Brain microvascular endothelial cell (primary cell): ENCODE measurements around the gene GSTM5.
A peak's percentile ranks its signal among the peaks of the same experiment; 100 is the strongest.
"Not testable (repeated sequence)": the region's sequence is repeated elsewhere in the genome, so short reads cannot be mapped to it uniquely, and the experiment has no call there.

Experiments
- DNase-seq: peaks from one replicate; pipeline ENCODE4 v3.0.0-alpha.2; 2020
- H3K27ac ChIP-seq: fragments of 250-450 bp; sonication (Bioruptor Pico); 2 replicates; pipeline ENCODE4 v1.5.1; 2020; ENCODE audit warnings: mild to moderate bottlenecking, moderate library complexity
- H3K27me3 ChIP-seq: fragments of 250-450 bp; sonication (Bioruptor Pico); replicated peaks from 2 replicates; pipeline ENCODE4 v1.5.1; 2020; ENCODE audit warnings: mild to moderate bottlenecking
- H3K36me3 ChIP-seq: fragments of 250-450 bp; sonication (Bioruptor Pico); replicated peaks from 2 replicates; pipeline ENCODE4 v1.5.1; 2020; ENCODE audit warnings: mild to moderate bottlenecking
- H3K4me3 ChIP-seq: 2 replicates; pipeline ENCODE4 v1.5.1; 2011; ENCODE audit warnings: low read depth, mild to moderate bottlenecking, control low read depth, low read length, moderate library complexity
- in situ Hi-C: cut with HindIII; loops from 2 replicates; pipeline ENCODE4 v1.10.0; 2017; ENCODE audit warnings: low sequenced_read_pairs, low pct_ligation_motif_present
- TF ChIP-seq, protein P1 (sequence below): IDR thresholded peaks from 2 replicates; pipeline ENCODE4 v1.5.1; 2011; ENCODE audit warnings: low read depth, mild to moderate bottlenecking, moderate library complexity, low read length, control low read depth, inconsistent platforms; ENCODE audit errors: missing control alignments

Gene GSTM5

DNA sequence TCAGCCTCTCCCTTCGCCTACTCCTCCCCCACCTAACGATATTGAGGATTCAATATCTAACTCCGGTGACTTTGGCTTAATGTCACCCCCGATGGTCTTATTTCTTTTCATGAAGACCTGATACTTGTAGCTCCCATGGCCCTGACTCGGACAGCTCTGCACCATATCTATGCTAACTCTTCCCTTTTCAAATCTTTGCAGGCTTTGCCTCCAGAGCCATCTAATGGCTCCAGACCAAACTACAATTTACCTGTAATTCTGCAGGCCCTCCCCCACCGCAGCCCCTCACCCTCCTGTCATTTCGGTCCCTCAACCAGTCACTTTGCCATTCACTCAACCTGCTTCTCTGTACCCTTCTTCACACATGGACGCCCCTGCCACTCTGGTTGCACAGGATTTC is 7.9 kb upstream of the GSTM5 start:
- Histone ChIP-seq H3K4me3 (no peak overlapping the region), H3K27ac (no peak overlapping the region), H3K27me3 (no peaks in the 10 kb centered on the region), H3K36me3 (no peaks in the 10 kb centered on the region)
- in situ Hi-C loops = no loop called here
- TF ChIP-seq, protein P1, sequence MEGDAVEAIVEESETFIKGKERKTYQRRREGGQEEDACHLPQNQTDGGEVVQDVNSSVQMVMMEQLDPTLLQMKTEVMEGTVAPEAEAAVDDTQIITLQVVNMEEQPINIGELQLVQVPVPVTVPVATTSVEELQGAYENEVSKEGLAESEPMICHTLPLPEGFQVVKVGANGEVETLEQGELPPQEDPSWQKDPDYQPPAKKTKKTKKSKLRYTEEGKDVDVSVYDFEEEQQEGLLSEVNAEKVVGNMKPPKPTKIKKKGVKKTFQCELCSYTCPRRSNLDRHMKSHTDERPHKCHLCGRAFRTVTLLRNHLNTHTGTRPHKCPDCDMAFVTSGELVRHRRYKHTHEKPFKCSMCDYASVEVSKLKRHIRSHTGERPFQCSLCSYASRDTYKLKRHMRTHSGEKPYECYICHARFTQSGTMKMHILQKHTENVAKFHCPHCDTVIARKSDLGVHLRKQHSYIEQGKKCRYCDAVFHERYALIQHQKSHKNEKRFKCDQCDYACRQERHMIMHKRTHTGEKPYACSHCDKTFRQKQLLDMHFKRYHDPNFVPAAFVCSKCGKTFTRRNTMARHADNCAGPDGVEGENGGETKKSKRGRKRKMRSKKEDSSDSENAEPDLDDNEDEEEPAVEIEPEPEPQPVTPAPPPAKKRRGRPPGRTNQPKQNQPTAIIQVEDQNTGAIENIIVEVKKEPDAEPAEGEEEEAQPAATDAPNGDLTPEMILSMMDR = peak; percentile 9
- no peak for DNase-seq

DNA sequence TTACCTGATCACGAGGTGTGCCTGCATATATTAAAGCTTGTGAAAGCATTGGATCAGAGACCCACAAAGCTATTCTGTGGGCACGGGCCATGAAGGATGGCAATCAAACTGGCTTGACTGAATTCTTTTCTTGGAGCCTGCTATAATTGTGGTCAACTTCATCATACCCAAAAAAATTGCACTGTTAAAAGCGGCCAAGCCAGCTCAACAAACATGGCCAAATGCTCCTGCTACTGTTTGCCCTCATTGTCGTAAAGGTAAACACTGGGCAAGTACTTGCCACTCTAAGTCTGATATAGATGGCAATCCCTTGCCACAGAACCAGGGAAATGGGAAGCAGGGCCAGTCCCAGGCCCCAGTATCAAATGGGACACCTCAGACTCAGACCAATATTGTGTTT is 6.6 kb upstream of the GSTM5 start:
- no peak overlapping the region for H3K27ac ChIP-seq
- TF ChIP-seq, protein P1 = no peak
- H3K27me3 ChIP-seq = no peaks in the 10 kb centered on the region
- no peak for DNase-seq
- no peak overlapping the region for H3K4me3 ChIP-seq
- no peaks in the 10 kb centered on the region for H3K36me3 ChIP-seq
- in situ Hi-C loops = no loop called here

DNA sequence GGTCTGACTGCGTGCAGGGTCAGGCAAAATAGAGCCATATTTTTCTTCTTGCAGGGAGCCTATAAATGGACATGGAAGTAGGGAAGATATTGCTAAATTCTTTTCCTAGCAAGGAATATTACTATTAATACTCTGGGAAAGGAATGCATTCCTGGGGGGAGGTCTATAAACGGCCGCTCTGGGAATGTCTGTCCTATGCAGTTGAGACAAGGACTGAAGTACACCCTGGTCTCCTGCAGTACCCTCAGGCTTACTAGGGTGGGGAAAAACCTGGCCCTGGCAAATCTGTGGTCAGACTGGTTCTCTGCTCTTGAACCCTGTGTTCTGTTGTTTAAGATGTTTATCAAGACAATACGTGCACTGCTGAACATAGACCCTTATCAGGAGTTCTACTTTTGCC is 3.1 kb upstream of the GSTM5 start:
- H3K4me3 ChIP-seq, H3K36me3 ChIP-seq, DNase-seq, H3K27ac ChIP-seq, in situ Hi-C loops, H3K27me3 ChIP-seq: not testable (repeated sequence)

DNA sequence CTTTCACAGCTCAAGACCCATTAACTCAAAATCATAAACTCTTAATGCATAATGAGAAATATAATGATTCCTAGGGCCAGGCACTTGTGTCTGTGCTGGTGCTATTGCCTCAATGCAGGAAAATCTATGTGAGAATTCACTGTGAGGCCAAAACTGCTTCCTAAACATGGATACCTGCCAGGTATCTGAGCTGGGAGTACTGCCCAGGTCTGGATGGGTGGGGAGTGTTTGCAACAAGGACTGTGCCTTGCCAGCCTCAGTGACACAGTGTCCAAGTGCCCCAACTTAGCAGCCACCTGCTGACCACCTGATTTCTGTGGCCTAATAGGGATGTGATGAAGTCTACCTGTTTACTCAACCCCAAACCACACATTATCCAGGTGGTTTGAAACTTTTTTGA is 2.2 kb upstream of the GSTM5 start:
- H3K27me3 ChIP-seq, DNase-seq, in situ Hi-C loops: not testable (repeated sequence)

DNA sequence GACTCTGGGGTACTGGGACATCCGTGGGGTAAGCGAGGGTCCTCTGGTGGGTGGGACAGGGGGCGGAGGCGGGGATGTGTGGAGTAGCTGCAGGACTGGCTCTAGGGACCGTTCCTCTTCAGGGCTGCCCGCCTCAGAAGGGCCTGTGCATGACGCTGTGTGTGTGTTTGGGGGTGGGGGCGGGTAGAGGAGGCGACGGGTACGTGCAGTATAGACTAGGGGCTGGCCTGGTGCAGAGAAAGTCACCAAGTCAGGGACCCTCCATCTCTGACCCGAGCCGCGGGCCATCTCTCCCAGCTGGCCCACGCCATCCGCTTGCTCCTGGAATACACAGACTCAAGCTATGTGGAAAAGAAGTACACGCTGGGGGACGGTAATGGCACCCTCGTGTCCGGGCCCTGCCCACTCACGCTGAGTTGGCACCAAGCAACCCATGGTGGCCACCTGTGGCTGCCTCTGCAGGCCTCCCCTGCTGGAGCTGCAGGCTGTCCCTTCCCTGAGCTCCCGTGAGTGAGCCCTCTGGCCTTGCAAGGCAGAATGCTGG is 342 bp downstream of the GSTM5 start:
- TF ChIP-seq, protein P1 = no peak
- DNase-seq = no peak
- no peak overlapping the region for H3K27ac ChIP-seq
- in situ Hi-C loops = no loop called here
- H3K4me3 ChIP-seq = peak overlapping the region; percentile 40
- H3K27me3 ChIP-seq = no peaks in the 10 kb centered on the region
- no peaks in the 10 kb centered on the region for H3K36me3 ChIP-seq

More for the DNA sequence above, 2.2 kb upstream of the GSTM5 start:
- H3K27ac ChIP-seq, H3K4me3 ChIP-seq, H3K36me3 ChIP-seq: not testable (repeated sequence)

DNA sequence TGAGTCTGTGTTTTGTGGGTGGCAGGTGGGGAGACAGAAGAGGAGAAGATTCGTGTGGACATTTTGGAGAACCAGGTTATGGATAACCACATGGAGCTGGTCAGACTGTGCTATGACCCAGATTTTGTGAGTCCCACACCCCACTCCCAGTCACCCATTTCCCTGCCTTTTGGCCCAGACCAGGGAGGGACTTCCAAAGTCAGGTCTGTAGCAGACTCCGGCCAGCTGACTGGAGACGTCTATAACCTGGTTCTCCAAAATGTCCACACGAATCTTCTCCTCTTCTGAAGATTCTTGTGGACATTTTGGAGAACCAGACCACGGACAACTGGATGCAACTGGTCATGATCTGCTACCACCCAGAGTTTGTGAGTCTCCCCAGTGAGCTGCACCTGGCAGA is 1.6 kb downstream of the GSTM5 start:
- Histone ChIP-seq H3K27me3 (no peaks in the 10 kb centered on the region), H3K36me3 (no peaks in the 10 kb centered on the region), H3K4me3 (no peak overlapping the region), H3K27ac (no peak overlapping the region)
- TF ChIP-seq, protein P1 = no peak
- in situ Hi-C loops = no loop called here
- no peak for DNase-seq

DNA sequence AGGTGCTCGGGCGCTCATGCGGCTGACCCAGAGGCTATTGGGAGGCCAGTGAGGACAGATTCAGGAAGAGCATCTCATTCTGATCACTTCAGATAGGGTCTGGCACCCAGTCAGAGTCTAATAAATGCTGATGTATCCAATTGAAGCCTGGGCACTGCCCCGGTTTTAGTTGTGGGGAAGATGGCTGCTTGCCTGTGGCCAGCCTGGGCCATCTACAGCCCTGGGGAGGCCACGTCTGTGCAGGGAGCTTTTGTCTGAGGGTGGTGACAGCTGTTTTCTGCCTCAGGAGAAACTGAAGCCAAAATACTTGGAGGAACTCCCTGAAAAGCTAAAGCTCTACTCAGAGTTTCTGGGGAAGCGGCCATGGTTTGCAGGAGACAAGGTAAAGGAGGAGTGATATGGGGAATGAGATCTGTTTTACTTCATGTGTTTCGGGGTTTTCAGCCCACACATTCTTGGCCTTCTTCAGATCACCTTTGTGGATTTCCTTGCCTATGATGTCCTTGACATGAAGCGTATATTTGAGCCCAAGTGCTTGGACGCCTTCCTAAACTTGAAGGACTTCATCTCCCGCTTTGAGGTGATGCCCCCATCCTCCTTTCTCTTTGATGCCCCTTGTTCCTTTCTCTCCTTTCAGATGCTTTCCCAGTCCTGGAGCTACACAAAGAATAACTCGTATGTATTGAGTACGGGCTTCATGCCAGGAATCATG is 2.8 kb downstream of the GSTM5 start:
- TF ChIP-seq, protein P1 = no peak
- H3K27ac ChIP-seq = no peak overlapping the region
- no peak overlapping the region for H3K4me3 ChIP-seq
- in situ Hi-C loops = no loop called here
- no peaks in the 10 kb centered on the region for H3K36me3 ChIP-seq
- H3K27me3 ChIP-seq = no peaks in the 10 kb centered on the region
- no peak for DNase-seq
